Central memory CD4-positive, alpha-beta T cell (primary cell): Measurements from ENCODE around the gene SPATA19.
A peak's percentile ranks its signal among the peaks of the same experiment; 100 is the strongest.

ENCODE experiments used
- DNase-seq: peaks from one replicate; pipeline ENCODE4 v3.0.0; 2022

SPATA19 gene

DNA sequence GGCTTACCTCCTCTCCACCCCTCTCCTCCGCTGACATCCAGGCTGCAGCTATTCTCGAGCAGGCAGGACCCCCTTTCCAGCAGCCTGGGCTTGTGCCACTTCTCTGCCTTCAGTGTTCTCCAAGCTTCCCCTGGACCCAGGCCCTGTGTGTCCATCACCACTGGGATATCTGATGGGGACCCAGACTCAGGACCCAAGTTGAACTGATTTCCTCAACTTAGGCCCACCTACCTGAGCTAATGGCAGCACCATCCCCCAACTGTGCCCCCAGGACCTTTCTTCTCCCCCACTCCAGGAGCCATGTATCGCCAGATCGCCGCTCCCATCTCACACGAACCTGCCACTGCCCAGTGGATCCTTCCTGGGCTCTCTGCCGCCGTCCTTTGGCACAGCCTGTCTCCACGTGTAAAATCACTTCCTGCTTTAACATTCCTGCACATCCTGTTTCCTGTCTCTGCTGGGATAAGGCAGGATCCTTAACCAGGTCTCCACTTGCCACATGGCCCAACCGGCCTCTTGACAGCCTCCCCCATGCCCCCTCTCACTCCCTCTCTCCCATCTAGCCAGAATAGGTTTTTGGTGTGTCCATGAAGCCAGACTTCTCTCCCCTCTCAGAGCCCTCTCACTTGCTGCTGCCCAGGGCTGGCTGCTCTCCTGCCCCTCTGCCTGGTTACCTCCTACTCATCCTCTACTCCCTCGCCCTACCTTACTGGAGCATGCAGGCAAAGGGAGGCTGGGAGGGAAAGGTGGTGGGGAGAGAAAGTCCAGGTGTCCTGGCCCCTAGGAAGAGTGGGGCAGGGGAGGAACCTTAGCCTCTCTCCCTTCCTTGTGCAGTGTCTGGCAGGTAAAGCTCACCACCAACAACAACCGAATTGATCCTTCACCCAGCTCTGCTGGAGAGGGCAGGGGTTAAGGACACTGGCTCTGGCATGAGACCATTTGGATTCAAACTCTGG is 9.4 kb downstream of the SPATA19 start:
- DNase-seq: no peak

DNA sequence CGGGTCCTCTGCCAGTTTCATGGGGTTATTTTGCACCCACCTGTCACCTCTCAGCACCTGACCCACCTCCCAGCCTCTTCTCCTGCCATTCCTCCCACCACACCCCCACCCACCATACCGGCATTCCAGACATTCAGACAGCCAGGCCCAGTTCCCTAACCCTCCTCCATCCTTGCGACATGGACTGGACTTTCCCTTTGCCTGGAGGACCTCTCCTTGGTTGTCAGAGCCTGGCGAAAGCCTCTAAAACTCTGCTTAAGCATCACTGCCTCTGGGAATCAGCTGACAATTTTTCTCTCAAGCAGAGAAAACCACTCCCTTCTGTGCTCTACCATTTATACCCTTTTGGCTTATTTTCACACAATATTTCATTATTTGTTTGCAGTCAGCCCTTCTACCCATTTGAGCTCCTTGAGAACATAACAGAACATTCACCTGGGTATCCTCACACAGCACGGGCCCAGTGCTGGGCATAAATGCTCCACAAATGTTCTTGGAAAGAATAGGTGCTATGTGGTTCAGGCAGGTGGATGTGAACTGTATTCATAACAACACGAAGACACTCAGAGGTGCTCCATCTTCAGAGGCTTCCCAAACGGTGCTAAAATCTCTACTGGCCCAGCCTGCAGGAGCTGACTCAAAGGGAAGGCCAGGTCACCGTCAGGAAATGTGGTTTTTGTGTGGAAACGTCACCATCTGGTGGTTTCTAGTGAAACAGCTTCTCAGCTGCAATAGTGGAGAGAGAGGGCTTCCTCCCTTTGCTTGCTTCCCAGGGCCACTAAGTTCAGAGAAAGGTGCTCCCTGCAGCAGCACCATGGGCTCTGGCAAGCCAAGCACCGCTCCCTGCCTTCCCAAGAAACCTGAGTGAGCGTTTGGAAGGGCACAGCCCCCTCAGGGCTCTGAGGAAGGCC is 10.4 kb downstream of the SPATA19 start:
- DNase-seq: peak; percentile 18

DNA sequence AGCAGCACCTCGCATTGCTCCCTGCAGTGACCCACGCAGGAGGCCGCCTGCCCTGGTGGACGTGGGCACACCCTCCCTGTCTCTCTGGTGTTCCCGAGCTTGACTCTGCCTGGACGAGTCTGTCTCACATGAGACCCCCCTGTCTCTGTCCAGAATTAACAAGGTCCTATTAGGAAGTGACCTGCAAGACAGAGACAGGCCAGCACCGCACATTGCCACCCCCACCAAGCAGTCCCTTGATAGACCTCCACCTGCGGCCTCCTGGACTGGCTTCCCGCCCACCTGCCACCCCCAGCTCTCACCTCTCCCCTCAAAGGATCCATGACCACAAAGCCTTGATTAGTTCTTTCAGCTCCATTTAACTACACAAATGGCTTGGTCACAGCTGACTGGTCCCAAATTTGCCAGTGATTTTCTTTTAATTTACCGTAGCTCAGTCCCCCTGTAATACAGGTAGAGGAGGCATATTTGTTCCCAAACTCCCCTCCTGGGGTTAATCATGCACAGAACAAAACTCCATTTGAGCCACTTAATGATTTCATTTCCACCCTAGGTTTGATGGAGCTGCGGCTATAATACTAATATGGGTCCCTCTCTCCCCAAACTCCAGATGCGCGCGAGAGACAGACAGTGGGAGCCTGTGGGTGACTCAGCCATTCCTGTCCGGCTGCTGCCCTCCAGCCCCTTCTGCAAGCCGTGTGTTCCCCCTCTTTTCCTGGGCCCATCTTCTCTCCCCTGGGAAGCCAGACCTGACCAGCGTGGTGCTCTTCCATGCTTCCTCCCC is 11.2 kb downstream of the SPATA19 start:
- DNase-seq: no peak

DNA sequence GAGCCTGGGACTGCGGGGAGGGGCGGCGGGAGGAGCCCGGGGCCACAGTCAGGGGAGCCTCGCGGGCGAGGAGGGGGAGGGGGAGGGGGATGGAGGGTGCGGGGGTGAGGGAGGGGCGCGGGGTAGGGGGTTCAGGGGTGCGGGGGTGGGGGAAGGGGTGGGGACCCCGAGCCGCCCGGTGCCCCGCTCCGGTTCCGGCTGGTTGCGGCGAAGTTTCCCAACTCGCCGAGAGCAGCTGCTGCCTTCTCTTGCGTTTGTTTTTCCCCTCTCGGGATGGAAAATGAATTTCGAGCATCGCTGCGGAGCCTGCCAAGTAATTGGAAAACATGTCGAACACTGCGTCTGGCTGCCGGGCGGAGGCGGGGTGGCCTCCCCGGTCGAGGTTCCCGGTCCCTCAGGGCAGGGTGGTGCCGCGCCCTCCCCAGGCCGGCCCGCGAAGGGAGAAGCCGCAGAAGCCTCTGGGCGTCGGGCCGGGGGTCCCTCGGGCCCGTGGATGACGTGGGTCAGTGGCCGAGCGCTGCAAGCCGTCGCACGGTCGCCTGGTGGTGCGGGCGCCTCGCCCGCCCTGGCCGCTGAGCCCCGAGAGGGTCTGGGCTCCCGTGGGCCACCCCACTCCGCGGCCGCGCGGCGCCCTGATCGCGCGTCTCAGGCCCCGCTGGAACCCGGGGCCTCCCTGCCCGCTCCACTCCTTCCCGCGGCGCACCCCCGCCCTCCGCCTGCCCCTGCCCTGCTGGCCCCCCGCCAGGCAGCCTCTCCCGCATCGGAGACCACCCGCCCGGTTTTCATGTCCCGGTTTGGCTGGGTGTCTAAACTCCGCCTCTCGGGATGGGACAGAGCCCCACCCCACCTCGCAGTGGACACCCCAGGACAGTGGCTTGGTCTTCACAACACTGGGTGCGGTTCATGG is 12.1 kb downstream of the SPATA19 start:
- DNase-seq: no peak

DNA sequence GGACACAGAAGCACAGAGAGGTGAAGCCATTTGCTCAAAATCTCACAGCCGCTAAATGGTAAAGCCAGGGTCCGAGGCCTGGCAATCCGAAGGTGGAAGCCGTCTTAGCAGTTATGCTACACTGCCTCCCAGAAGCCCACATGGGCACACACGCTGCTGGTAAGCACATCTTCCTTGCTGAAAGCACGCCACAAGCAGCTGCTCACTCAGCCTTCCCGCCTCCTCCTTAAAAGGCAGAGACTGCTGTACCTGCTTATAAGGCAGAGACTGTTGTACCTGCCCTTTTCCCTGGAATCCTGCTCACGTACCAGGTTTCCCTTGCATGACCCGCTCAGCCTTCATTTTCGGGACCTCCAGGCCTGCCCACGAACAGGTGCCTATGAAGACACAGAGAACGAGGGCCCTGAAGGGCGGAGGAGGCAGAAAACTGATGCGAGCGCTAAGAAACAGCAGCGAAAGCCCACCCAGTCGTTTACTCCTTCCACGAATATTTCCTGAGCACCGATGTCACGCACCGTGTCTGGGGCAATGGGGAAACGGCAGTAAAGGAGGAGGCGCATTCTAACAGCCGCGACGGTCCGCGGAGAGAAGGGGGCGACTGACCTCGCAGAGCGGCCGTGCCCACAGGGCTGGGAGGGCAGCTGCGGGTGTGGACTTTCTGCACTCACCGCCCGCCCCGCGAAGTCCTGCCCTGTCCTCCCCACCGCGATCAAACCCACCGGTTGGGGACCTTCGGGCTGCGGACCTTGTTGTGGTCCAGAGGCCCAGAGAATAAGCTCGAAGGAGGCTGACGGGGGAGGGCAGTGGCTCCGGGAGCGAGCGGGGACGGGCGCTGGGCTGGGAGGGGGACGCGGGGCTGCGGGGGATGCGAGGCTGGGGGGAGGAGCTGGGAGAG is 13.0 kb downstream of the SPATA19 start:
- DNase-seq: no peak

DNA sequence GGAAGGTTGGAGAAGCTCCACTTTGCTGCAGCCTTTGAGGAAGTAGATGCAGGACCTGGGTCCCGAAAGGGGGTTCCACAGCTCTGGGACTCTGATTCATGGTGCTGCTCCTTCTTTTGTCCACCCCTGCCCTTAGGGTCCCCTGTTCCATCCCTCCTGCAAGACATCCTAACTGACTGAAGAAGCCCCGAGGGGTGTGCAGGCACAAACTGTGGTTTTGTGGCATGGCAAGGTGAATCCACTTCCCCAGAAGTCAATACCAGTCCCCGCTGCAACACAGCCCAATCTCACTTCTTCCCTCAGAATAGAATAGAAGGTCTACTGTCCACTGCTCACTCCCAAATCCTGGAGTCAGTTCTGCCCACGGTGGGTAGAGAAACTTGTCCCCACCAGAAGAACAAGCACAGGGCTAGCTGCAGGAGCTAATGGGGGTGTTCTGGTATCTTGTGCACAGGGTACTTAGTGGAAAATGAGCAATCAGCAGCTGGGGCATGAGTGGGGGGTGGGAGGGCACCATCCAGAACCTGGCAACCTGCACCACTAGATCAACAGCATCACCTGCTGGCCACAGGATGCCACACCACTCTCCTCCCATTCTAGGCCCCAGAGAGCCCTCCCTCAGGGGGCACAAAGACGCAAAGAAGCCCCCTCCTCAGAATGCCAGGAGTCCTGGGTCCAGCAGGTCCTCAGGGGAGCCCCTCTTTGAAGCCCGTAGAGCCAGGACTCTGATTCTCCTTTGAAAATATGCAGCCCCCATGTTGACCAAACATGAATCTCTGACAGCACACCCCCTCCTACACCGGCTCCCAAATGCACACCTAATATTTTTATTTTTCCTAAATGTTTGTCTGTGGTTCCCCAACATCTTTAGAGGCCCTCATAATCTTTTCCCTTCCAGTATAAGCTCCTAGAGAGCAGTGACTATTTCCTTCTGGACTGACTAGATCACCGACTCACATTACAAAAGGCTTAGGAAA is 14.1 kb downstream of the SPATA19 start:
- DNase-seq: no peak

DNA sequence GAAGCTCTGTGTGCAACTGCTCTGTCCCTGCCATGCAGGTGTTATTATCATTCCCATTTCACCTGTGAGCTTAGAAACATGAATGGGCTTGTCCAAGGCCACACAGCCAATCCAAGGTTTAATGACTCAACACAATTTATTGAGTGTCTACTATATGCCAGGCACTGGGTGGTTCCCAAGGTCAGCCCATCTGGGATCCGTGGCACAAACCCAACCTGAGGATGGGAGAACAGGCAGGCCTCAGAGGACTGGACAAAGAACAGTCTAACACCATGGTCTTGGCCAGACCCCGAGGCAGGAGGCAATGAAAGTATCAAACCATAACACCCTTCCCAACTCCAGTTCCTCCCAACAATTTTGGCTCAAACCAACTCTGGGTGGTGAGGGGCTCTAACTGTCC is 15.7 kb downstream of the SPATA19 start:
- no peak for DNase-seq

DNA sequence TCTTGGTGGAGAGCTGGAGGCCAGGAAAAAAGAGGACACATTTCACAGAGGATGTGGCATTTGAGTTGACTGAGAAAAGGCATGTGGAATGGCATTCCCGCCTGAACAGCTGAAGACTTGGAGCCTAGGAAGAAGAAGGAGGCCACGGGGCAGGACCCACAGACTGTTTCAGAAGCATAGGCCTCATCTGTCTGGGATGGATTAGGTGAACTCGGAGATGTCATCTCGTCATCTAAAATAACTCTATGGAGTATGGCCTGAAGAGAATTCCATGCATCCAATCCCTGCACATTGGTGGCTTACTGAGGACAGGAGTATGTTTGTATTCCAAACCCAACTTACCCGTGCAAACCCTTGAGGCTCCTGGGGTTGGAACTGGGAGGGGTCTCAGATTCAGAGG is 16.4 kb downstream of the SPATA19 start:
- no peak for DNase-seq

DNA sequence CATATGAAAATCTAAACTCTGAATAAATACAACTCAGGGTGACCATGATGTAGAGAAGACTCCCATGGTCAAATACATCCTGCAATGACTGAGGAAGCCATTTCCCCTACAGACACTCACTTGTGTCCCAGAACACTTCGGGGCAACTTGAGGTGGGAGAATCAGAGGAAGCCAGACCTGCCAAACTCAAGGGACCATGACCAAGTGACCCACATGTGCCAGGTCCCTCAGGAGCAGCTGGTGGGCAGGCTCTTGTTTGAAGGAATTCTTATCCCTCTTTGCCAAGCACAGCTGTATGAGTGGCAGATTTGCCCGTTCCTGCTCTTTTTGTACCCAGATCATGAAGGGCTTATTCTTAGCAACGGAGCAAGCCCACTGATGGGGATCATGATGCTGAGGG is 17.8 kb downstream of the SPATA19 start:
- DNase-seq: no peak

DNA sequence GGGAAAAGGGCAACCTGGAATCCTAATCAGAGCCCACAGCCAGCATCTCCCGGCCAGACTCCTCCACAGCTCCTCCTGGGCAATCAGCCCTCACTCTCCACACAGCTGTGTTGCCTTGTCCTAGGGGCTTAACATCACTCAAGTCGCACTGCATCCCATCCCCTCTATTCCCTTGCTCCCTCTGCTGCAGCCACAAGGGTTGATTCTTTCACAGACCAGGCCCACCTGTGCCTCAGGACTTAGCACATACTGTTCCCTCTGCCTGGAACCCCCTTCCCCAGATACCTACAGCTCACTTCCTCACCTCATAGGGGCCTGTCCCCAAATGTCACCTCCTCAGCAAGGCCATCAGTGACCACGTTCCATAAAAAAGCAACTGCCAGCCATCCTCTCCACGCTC is 18.4 kb downstream of the SPATA19 start:
- no peak for DNase-seq

DNA sequence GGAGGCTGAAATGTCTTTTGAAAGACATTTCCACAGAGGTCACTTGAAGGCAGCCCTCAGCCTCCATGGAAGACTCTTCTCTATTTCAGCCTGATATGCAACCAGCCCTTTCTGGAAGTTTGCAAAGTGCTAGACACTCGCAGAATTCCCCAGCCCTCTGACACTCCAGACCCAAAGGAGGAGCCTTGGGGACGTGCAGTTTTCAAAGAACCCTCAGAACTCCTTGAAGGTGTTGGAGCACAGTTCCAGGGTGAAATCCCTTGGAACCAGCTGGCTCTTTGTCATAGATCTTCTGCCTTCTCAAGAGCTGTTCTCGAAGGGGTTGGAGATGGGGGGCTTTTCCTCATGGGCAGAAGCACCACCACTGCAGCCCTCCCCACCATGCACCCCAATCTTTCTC is 19.6 kb downstream of the SPATA19 start:
- DNase-seq: no peak

DNA sequence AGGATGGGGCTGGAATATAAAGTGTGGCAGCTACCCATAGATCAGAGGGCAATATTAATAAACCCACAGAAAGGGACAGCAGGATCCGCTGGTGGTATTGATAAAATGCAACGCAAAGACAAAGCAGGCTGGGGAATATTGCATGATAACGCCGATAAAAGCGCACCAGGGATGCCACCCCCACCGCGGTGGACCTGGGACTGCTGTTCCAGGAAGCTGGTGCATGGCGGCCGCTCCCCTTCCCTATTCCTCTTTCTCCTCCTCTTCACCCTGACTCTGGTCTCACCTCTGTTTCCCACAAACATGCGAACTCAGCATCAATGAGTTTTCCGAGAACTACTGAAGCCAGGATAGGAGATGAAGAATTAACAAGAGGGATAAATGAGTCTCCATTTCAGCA is 20.2 kb downstream of the SPATA19 start:
- DNase-seq: no peak

DNA sequence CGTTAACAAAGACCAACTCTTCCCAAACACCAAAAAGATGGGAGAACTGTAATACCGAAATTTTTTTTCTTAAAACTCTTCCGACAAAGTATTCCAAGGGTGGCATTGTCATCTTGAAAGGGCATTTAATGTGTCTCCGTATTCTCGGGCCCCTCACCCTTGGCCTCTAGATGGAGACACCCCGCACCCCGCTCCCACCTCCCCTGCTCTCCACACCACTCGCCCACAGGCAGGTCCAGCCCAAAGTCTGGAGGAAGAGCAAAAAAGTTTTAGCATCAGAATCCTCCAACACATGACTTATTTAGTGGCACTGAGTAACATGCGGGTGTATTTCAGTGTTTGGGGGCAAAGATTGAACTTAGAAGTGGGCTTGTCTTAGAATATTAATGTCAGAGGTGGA is 20.7 kb downstream of the SPATA19 start:
- DNase-seq: no peak

DNA sequence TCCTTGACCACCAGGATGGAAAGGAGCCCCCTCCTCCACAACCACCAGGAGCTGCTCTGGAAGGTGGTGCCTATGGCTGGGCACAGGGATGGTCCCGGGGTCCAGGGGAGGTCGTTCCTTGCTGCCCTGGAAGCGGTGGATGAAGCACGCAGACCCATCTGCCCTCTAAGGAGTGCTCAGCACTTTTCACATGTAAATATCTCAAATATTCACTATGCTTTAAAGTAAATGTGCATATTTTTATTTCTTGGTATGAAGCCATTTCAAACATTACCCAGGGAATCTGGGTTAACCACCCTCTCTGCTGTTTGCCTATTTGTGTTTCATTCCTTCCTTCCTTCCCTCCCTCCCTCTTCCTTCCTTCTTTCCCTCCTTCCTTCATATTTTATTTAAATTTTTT is 21.7 kb downstream of the SPATA19 start:
- no peak for DNase-seq

DNA sequence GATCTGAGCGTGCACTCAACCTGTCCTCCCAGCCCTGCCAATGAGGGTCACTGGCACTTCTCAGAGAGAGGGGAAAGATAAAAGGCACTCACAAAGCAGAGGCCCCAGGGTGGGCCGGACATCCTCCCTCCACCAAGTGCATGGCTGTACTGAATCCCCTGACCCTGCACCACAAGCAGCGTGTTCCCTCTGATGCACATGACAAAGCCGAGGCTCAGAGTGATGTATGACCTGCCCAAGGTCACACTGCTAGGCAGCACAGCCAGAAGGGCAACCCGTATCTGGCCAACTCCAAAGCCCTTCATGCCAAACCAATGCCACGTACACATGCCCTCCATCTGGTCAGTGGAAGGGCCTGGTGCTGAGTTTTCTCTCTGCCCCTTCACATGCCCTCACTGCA is 22.1 kb downstream of the SPATA19 start:
- DNase-seq: no peak

DNA sequence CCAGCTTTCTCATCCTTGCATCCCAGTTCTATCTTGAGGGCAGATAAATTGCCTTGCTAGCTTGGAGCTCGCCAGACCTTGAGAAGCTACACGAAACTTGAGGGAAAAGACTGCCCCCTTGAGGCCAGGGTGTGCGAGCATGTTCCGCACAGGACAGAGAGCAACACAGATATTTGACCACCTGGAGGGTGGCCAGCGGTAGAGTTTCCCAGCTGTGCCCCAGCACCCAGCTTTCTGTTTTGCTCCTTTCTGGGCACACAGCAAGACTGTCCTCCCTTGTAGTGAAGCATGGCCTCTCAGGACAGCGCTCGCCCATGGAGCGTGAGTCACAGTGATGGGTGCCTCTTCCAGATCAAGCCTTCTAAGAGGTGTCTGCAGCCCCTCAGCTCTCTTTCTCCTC is 23.5 kb downstream of the SPATA19 start:
- DNase-seq: no peak

DNA sequence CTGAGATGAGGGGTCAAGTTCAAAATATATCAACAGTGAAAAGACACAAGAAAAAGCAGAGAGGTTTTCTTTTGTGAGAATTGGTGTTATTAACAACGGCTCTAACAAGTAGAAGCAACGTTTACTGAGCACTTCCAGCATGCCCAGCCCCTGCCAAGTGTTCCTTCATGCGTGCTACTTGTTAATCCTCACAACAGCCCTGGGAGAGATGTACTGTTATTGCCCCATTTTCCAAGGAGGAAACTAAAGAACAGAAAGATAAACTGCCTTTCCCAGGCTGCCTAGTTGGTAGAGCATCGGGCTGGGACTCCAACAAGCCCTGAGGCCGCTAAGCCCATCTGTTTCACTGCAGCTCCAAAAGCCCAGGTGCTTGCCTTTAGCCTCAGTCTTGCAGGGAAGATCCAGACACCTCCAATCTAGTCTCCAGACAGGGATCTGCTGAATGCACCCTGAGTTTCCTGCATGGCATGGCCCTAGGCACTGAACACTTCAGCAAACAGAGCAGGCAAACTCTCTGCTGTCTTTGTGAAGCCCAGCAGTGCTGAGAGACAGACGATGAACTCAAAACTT is 25.5 kb downstream of the SPATA19 start:
- no peak for DNase-seq

DNA sequence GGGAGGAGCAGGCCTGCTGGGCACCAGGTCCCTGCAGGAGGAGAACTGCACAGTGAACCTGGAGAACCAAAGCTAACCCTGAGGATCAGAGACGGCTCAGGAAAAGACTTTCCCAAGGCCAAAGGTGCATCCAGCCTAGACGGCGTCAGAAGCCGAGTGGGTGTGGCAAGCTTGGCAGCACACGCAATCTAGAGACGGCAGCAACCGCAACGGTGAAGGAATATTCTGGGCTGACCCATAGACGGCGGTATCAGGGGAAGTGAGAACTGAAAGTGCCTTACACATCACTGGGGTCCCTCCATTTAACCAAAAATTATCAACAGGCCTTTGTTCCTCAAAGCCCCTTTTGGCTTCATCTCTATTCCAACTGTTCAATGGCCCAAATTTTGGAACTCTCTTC is 26.2 kb downstream of the SPATA19 start:
- DNase-seq: no peak

DNA sequence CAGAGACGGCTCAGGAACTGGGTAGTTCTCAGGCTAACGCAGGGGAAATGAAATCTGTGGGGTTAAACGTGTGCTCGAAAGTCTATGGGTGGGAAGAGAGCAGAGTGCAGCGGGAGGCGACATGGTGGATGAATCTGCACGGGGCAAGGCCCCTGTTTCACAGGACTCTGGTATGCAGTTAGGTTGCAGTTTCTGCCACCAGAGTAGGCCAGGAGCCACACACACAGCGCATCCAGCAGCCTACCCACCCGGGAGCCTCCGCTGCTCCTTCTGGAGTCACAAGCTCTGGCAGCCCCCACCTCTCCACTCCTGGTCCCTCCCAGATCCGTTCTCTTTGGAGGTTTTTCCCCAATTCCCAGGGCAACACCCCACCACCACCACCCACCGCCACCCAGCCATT is 27.0 kb downstream of the SPATA19 start:
- no peak for DNase-seq
